22Rv1 (cell line): ENCODE results near the gene C10orf95.

Experiments
- ZFX ChIP-seq: fragments of 450-650 bp; IDR thresholded peaks from 2 replicates; pipeline ENCODE4 v1.6.1; 2017; ENCODE audit warnings: antibody characterized with exemption, borderline replicate concordance
- TF ChIP-seq, protein P1 (sequence below): fragments of 450-650 bp; IDR thresholded peaks from 2 replicates; pipeline ENCODE4 v1.5.1; 2017; ENCODE audit warnings: mild to moderate bottlenecking

DNA sequence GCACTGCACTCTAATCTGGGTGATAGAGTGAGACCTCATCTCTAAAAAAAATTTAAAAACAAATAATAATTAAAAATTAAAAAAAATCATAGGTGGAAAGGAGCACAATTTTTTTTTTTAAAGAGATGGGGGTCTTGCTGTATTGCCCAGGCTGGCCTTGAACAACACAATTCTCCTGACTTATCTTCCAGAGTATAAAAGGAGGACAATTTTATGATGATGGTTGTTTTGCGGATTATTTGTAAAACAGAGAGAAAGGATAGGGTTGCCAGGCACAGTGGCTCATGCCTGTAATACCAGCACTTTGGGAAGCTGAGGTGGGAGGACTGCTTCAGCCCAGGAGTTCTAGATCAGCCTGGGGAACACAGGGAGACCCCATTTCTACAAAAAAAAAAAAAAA lies 46.2 kb upstream of the C10orf95 start:
- TF ChIP-seq, protein P1, sequence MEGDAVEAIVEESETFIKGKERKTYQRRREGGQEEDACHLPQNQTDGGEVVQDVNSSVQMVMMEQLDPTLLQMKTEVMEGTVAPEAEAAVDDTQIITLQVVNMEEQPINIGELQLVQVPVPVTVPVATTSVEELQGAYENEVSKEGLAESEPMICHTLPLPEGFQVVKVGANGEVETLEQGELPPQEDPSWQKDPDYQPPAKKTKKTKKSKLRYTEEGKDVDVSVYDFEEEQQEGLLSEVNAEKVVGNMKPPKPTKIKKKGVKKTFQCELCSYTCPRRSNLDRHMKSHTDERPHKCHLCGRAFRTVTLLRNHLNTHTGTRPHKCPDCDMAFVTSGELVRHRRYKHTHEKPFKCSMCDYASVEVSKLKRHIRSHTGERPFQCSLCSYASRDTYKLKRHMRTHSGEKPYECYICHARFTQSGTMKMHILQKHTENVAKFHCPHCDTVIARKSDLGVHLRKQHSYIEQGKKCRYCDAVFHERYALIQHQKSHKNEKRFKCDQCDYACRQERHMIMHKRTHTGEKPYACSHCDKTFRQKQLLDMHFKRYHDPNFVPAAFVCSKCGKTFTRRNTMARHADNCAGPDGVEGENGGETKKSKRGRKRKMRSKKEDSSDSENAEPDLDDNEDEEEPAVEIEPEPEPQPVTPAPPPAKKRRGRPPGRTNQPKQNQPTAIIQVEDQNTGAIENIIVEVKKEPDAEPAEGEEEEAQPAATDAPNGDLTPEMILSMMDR: no peak
- no peak for TF ChIP-seq ZFX
